B cell (primary cell): ENCODE data around the gene ANKRD11. TPM values are rescaled to one million over a fixed set of nuclear protein-coding genes. Genes with fewer than 3 reads are reported as not detected.

Experiments
- ATAC-seq: fragments of 200-7000 bp; cut with Tn5 transposase; one replicate; pipeline ENCODE4 v1.10.0; 2021; ENCODE audit warnings: low read depth, mild to moderate bottlenecking, moderate number of reproducible peaks, moderate library complexity
- CTCF ChIA-PET: fragments of 350-600 bp; sonication (Branson Sonifier 250); formaldehyde crosslinking; loops from one replicate; lab custom pipeline; 2021; ENCODE audit warnings: antibody characterized with exemption, inconsistent platforms; lab: Charles Lee
- POLR2A ChIA-PET: fragments of 350-600 bp; sonication (Branson Sonifier 250); formaldehyde crosslinking; loops from one replicate; lab custom pipeline; 2021; ENCODE audit warnings: antibody characterized with exemption; lab: Charles Lee
- DNase-seq: peaks from one replicate; pipeline ENCODE4 v3.0.0; 2013
- H2AFZ ChIP-seq: 2 replicates; pipeline ENCODE4 v1.6.1; 2012; ENCODE audit warnings: mild to moderate bottlenecking, low read depth, low read length; ENCODE audit not compliant: insufficient read depth, poor library complexity, severe bottlenecking
- H3K27ac ChIP-seq, 2 donors: 1 replicate in 1 of 2; 2 replicates in 1 of 2; pipeline ENCODE4 v1.5.1; 2012 to 2013; ENCODE audit warnings: low read length in 2 of 2, mild to moderate bottlenecking in 2 of 2, moderate library complexity in 1 of 2
- H3K27me3 ChIP-seq, 4 experiments: fragments of 200-600 bp in 1 of 4; sonication (generic) in 1 of 4; replicated peaks in 1 of 4; 1 replicate in 2 of 4; 2 replicates in 2 of 4; pipeline versions ENCODE4 v1.6.1 to v1.7.0; 2013 to 2016; ENCODE audit warnings: low read length in 3 of 4, mild to moderate bottlenecking in 2 of 4, mixed read lengths in 1 of 4, moderate library complexity in 1 of 4; ENCODE audit not compliant: insufficient read depth in 4 of 4, control insufficient read depth in 3 of 4; ENCODE audit errors: control extremely low read depth in 1 of 4
- H3K36me3 ChIP-seq, 2 experiments: replicated peaks in 1 of 2; 1 replicate in 1 of 2; 2 replicates in 1 of 2; pipeline versions ENCODE4 v1.6.1 to v1.7.1; 2013; ENCODE audit warnings: low read length in 1 of 2; ENCODE audit not compliant: insufficient read depth in 2 of 2, control insufficient read depth in 1 of 2; ENCODE audit errors: control extremely low read depth in 1 of 2, extremely low read depth in 1 of 2
- H3K4me1 ChIP-seq, 2 donors: fragments of 200-600 bp in 1 of 2; sonication (generic) in 1 of 2; 1 replicate in 1 of 2; 2 replicates in 1 of 2; pipeline versions ENCODE4 v1.5.1 to v1.6.1; 2013 to 2017; ENCODE audit warnings: low read length in 2 of 2; ENCODE audit not compliant: control insufficient read depth in 2 of 2, insufficient read depth in 2 of 2
- H3K4me2 ChIP-seq: replicated peaks from 2 replicates; pipeline ENCODE3; 2012; ENCODE audit warnings: mild to moderate bottlenecking, low read depth, low read length; ENCODE audit not compliant: poor library complexity, severe bottlenecking
- H3K4me3 ChIP-seq, 5 experiments: fragments of 200-600 bp in 1 of 5; sonication (generic) in 1 of 5; 1 replicate in 3 of 5; 2 replicates in 2 of 5; pipeline versions ENCODE4 v1.5.1 to v1.7.0; 2011 to 2016; ENCODE audit warnings: low read length in 4 of 5, mild to moderate bottlenecking in 4 of 5, low read depth in 2 of 5, control low read depth in 1 of 5, moderate library complexity in 1 of 5; ENCODE audit not compliant: insufficient read depth in 1 of 5; ENCODE audit errors: control extremely low read depth in 1 of 5, extremely low read depth in 1 of 5
- H3K79me2 ChIP-seq: fragments of 200-600 bp; sonication (generic); one replicate; pipeline ENCODE4 v1.6.0; 2016; ENCODE audit warnings: low read length; ENCODE audit not compliant: control insufficient read depth, insufficient read depth
- H3K9ac ChIP-seq: fragments of 200-600 bp; sonication (generic); 2 replicates; pipeline ENCODE4 v1.6.1; 2017; ENCODE audit warnings: mild to moderate bottlenecking, low read length, moderate library complexity
- H3K9me3 ChIP-seq, 3 donors: one replicate each; pipeline versions ENCODE4 v1.6.1 to v1.7.1; 2013; ENCODE audit warnings: low read length in 2 of 3; ENCODE audit not compliant: control insufficient read depth in 2 of 3, insufficient read depth in 1 of 3; ENCODE audit errors: control extremely low read depth in 1 of 3
- H4K20me1 ChIP-seq: 2 replicates; pipeline ENCODE4 v1.6.0; 2012; ENCODE audit warnings: mild to moderate bottlenecking, low read length; ENCODE audit not compliant: insufficient read depth, control insufficient read depth, poor library complexity, severe bottlenecking
- H3K27ac Mint-ChIP-seq: one replicate; pipeline ENCODE4 v1.8.0; 2021; ENCODE audit warnings: mixed read lengths
- H3K27me3 Mint-ChIP-seq: one replicate; pipeline ENCODE4 v1.8.0; 2021; ENCODE audit warnings: mixed read lengths
- H3K4me1 Mint-ChIP-seq: one replicate; pipeline ENCODE4 v1.8.0; 2021; ENCODE audit warnings: mixed read lengths
- H3K4me3 Mint-ChIP-seq: one replicate; pipeline ENCODE4 v1.8.0; 2021; ENCODE audit warnings: mixed read lengths
- H3K9me3 Mint-ChIP-seq: one replicate; pipeline ENCODE4 v1.8.0; 2022; ENCODE audit warnings: mixed read lengths; ENCODE audit not compliant: insufficient read depth
- CTCF ChIP-seq: fragments of 200-600 bp; IDR thresholded peaks from one replicate; pipeline ENCODE4 v1.8.0; 2022; ENCODE audit warnings: antibody characterized with exemption, mild to moderate bottlenecking
- EZH2 ChIP-seq: IDR thresholded peaks from 2 replicates; pipeline ENCODE4 v1.6.1; 2012; ENCODE audit warnings: borderline replicate concordance, low read depth, mild to moderate bottlenecking, moderate library complexity, low read length; ENCODE audit not compliant: insufficient read depth, poor library complexity, severe bottlenecking
- WGBS: methylation state at CpG from one replicate; pipeline ENCODE4 v1.1.5; 2013; ENCODE audit warnings: missing lambda C conversion rate; ENCODE audit not compliant: insufficient coverage; 5-methylcytosine and 5-hydroxymethylcytosine counted together
- intact Hi-C: fragments of 100-400 bp; cut with micrococcal nuclease; formaldehyde crosslinking; loops from one replicate; pipeline ENCODE4 v1.10.0; 2022
- polyA plus RNA-seq: library from polyadenylated mRNA; depleted of rRNA; stranded (reverse); fragments of >200 nt; gene quantifications from 2 replicates; pipeline ENCODE4 v1.2.3, GENCODE V29; 2012
- total RNA-seq, 2 donors: library from RNA; stranded (reverse); fragments of 120-200 nt in 1 of 2; gene quantifications; 1 replicate in 1 of 2; 2 replicates in 1 of 2; pipeline versions ENCODE4 v1.2.3 to v1.2.4, GENCODE V29; 2013 to 2022

ANKRD11 gene
- total and polyA plus RNA-seq, 2 donors (not counting 1 experiment from before 2014, with no cell fraction given): 67.9 to 314 TPM

GRCh38 chr16:89242795-89243200 lies 247.6 kb downstream of the ANKRD11 start:
- no peaks in the 10 kb centered on the region for H3K9me3 Mint-ChIP-seq
- ChIA-PET POLR2A (no interaction called here), CTCF (no interaction called here)
- H4K20me1 ChIP-seq: no peaks in the 10 kb centered on the region
- no peak overlapping the region for H3K4me3 ChIP-seq
- peaks cover 0 to 14% of the 10 kb centered on the region in 2 donors for H3K4me1 ChIP-seq
- WGBS: 62% methylated on average over 10 of the region's 12 CpGs
- no peak overlapping the region for H3K27ac ChIP-seq
- peaks cover 15% of the 10 kb centered on the region for H3K4me1 Mint-ChIP-seq
- H2AFZ ChIP-seq: no peak overlapping the region
- TF ChIP-seq CTCF (no peak), EZH2 (no peak)
- H3K36me3 ChIP-seq: no peaks in the 10 kb centered on the region
- DNase-seq: no peak
- H3K27me3 ChIP-seq: no peaks in the 10 kb centered on the region
- no peaks in the 10 kb centered on the region for H3K27me3 Mint-ChIP-seq
- H3K79me2 ChIP-seq: no peaks in the 10 kb centered on the region
- no peak for ATAC-seq
- H3K9me3 ChIP-seq: peaks cover 0 to 7% (median 0%) of the 10 kb centered on the region in 3 donors
- intact Hi-C loops: loop anchor here (10.0 kb wide), 1 partner anchor 412 kb away; the partner anchor contains the start of genes CHMP1A and SPATA33
- peak overlapping the region; percentile 18 for H3K27ac Mint-ChIP-seq
- H3K4me2 ChIP-seq: no peak overlapping the region
- H3K9ac ChIP-seq: no peak overlapping the region
- H3K4me3 Mint-ChIP-seq: peak overlapping the region; percentile 15
